HepG2 (cell line): ENCODE data around the gene CCDC57. TPM values are rescaled to one million over a fixed set of nuclear protein-coding genes. Genes with fewer than 3 reads are reported as not detected.

Experiments used
- ATAC-seq: fragments of 200-7000 bp; cut with Tn5 transposase; 3 replicates; pipeline ENCODE4 v1.9.1; 2020; ENCODE audit warnings: mild to moderate bottlenecking, moderate library complexity
- BruUV-seq: library from RNA; stranded (reverse); fragments of 400-500 nt; replicated peaks from 2 replicates; lab custom pipeline; 2021; lab: Mats Ljungman, UMichigan
- CTCF ChIA-PET: fragments of 300-600 bp; formaldehyde crosslinking; extraction: SDS; loops from one replicate; lab custom pipeline; 2021; ENCODE audit warnings: low total read pairs, inconsistent platforms, low intra/inter-chr PET ratio; lab: Yijun Ruan, JAX
- POLR2A ChIA-PET: fragments of 350-600 bp; sonication (Branson Sonifier 250); formaldehyde crosslinking; loops from one replicate; lab custom pipeline; 2020; ENCODE audit warnings: antibody characterized with exemption, inconsistent platforms; lab: Yijun Ruan, JAX
- DNase-seq: peaks from one replicate; pipeline ENCODE4 v3.0.0-alpha.2; 2015; ENCODE audit warnings: low spot score
- FAIRE-seq: peaks from 3 replicates; lab custom pipeline; 2011; peaks lifted over from hg19 to GRCh38; lab: Jason Lieb, UNC
- H2AFZ ChIP-seq: one replicate; pipeline ENCODE4 v1.6.1; 2011; ENCODE audit warnings: low read length, inconsistent platforms
- H3K27ac ChIP-seq: fragments of 300-600 bp; 3 replicates; pipeline ENCODE4 v1.8.0; 2011; ENCODE audit warnings: mixed run types, mild to moderate bottlenecking, mixed read lengths, low read length, inconsistent platforms; ENCODE audit not compliant: insufficient read depth; ENCODE audit errors: extremely low read length
- H3K27me3 ChIP-seq, 2 experiments: fragments of 200-600 bp in 1 of 2; 2 replicates in 1 of 2; 3 replicates in 1 of 2; pipeline versions ENCODE4 v1.6.0 to v1.8.0; 2011; ENCODE audit warnings: low read length in 2 of 2, mild to moderate bottlenecking in 2 of 2, moderate library complexity in 2 of 2, inconsistent platforms in 1 of 2; ENCODE audit not compliant: insufficient read depth in 2 of 2, control insufficient read depth in 1 of 2
- H3K36me3 ChIP-seq, 2 experiments: fragments of 200-600 bp in 1 of 2; replicated peaks in 1 of 2; 2 replicates in 1 of 2; 3 replicates in 1 of 2; pipeline versions ENCODE4 v1.5.1 to v1.8.0; 2011; ENCODE audit warnings: low read length in 2 of 2, inconsistent platforms in 1 of 2; ENCODE audit not compliant: insufficient read depth in 2 of 2, control insufficient read depth in 1 of 2
- H3K4me1 ChIP-seq: 2 replicates; pipeline ENCODE4 v1.5.1; 2012; ENCODE audit warnings: low read length, inconsistent platforms; ENCODE audit not compliant: insufficient read depth
- H3K4me2 ChIP-seq: 2 replicates; pipeline ENCODE4 v1.6.0; 2011; ENCODE audit warnings: low read depth, low read length, inconsistent platforms
- H3K4me3 ChIP-seq, 3 experiments: fragments of 200-600 bp in 1 of 3; sonication (generic), shearing (Covaris generic) in 1 of 3; replicated peaks in 1 of 3; 2 replicates each; pipeline ENCODE4 v1.5.1; 2011 to 2016; ENCODE audit warnings: low read length in 3 of 3, inconsistent platforms in 2 of 3, low read depth in 2 of 3, mild to moderate bottlenecking in 2 of 3, control low read depth in 1 of 3, mixed read lengths in 1 of 3; ENCODE audit not compliant: insufficient read depth in 1 of 3
- H3K79me2 ChIP-seq: one replicate; pipeline ENCODE4 v1.6.1; 2011; ENCODE audit warnings: low read length, inconsistent platforms; ENCODE audit not compliant: insufficient read depth
- H3K9ac ChIP-seq: 2 replicates; pipeline ENCODE4 v1.6.0; 2011; ENCODE audit warnings: mild to moderate bottlenecking, low read depth, low read length, inconsistent platforms; ENCODE audit not compliant: insufficient read depth
- H3K9me3 ChIP-seq: 2 replicates; pipeline ENCODE4 v1.5.1; 2012; ENCODE audit warnings: mild to moderate bottlenecking, low read length
- H4K20me1 ChIP-seq: 2 replicates; pipeline ENCODE4 v1.6.0; 2011; ENCODE audit warnings: inconsistent platforms, mild to moderate bottlenecking, low read length, moderate library complexity; ENCODE audit not compliant: insufficient read depth
- BRD4 ChIP-seq: sonication (generic); formaldehyde crosslinking; IDR thresholded peaks from 2 replicates; pipeline ENCODE4 v1.4.0; 2020; ENCODE audit warnings: missing genetic modification reagents
- HNRNPH1 ChIP-seq: fragments of 200-400 bp; formaldehyde crosslinking; optimal IDR thresholded peaks from 2 replicates; pipeline ENCODE3; 2017; ENCODE audit warnings: mild to moderate bottlenecking, low read depth, low read length
- JARID2 ChIP-seq: sonication (generic); formaldehyde crosslinking; IDR thresholded peaks from 2 replicates; pipeline ENCODE4 v1.8.1; 2023; ENCODE audit warnings: missing genetic modification reagents, inconsistent platforms; ENCODE audit not compliant: insufficient replicate concordance
- KDM5B ChIP-seq: sonication (generic); formaldehyde crosslinking; IDR thresholded peaks from 2 replicates; pipeline ENCODE4 v1.4.0; 2020; ENCODE audit warnings: missing genetic modification reagents, mild to moderate bottlenecking, borderline replicate concordance
- NKX3-1 ChIP-seq: sonication (generic); formaldehyde crosslinking; IDR thresholded peaks from 2 replicates; pipeline ENCODE4 v1.5.0; 2020; ENCODE audit warnings: missing genetic modification reagents
- PRPF4 ChIP-seq: fragments of 200-400 bp; formaldehyde crosslinking; IDR thresholded peaks from 2 replicates; pipeline ENCODE4 v1.6.1; 2016; ENCODE audit warnings: low read length, low read depth; ENCODE audit not compliant: poor library complexity, severe bottlenecking
- SRY ChIP-seq: sonication (generic); formaldehyde crosslinking; IDR thresholded peaks from 2 replicates; pipeline ENCODE4 v1.8.0; 2022; ENCODE audit warnings: mild to moderate bottlenecking, missing genetic modification reagents
- TAF1 ChIP-seq: sonication (generic); formaldehyde crosslinking; IDR thresholded peaks from 2 replicates; pipeline ENCODE4 v1.4.0; 2020; ENCODE audit warnings: missing genetic modification reagents
- WGBS: methylation state at CpG from one replicate; pipeline ENCODE4 v1.1.6; 2017; ENCODE audit warnings: low lambda C conversion rate; 5-methylcytosine and 5-hydroxymethylcytosine counted together
- in situ Hi-C: cut with HindIII; loops from 2 replicates; pipeline ENCODE4 v1.10.0; 2017; ENCODE audit warnings: low pct_unique_long_range_greater_than_20kb; ENCODE audit not compliant: extremely low pct_ligation_motif_present
- intact Hi-C: fragments of 100-400 bp; cut with micrococcal nuclease; formaldehyde crosslinking; loops from one replicate; pipeline ENCODE4 v1.10.0; 2022; ENCODE audit not compliant: unreplicated experiment
- polyA plus RNA-seq, 8 experiments: library from polyadenylated mRNA; depleted of rRNA in 3 of 8; stranded (reverse) in 7 of 8; unstranded in 1 of 8; fragments of >200 nt; fragmentation: Illumina TruSeq in 4 of 8; extraction: Trizol in 4 of 8; gene quantifications; 2 replicates each; pipeline versions ENCODE4 v1.2.1 to v1.2.3, GENCODE V29; 2011 to 2016; ENCODE audit warnings: low read depth in 4 of 8, missing spikeins in 1 of 8, mixed read lengths in 1 of 8; ENCODE audit not compliant: insufficient read depth in 1 of 8
- total RNA-seq, 5 experiments: library from RNA; depleted of rRNA; stranded (reverse); fragments of >200 nt; fragmentation: Illumina TruSeq; extraction: Trizol; gene quantifications; 2 replicates each; pipeline ENCODE4 v1.2.3, GENCODE V29; 2016; ENCODE audit warnings: low read depth in 1 of 5
- TF ChIP-seq, protein P1 (sequence below): sonication (generic); formaldehyde crosslinking; IDR thresholded peaks from 2 replicates; pipeline ENCODE4 v1.9.0; 2021; ENCODE audit warnings: missing genetic modification reagents, borderline replicate concordance
- TF ChIP-seq, protein P2 (sequence below): sonication (generic); formaldehyde crosslinking; IDR thresholded peaks from 2 replicates; pipeline ENCODE4 v1.5.0; 2020; ENCODE audit warnings: missing genetic modification reagents, mild to moderate bottlenecking, borderline replicate concordance
- TF ChIP-seq, protein P3 (sequence below): sonication (generic); formaldehyde crosslinking; IDR thresholded peaks from 2 replicates; pipeline ENCODE4 v1.4.0; 2020; ENCODE audit warnings: mild to moderate bottlenecking, missing genetic modification reagents
- TF ChIP-seq, protein P4 (sequence below): sonication (generic); formaldehyde crosslinking; IDR thresholded peaks from 2 replicates; pipeline ENCODE4 v1.8.0; 2022; ENCODE audit warnings: mild to moderate bottlenecking, missing genetic modification reagents, borderline replicate concordance
- TF ChIP-seq, protein P5 (sequence below): sonication (generic); formaldehyde crosslinking; IDR thresholded peaks from 2 replicates; pipeline ENCODE4 v1.5.0; 2020; ENCODE audit warnings: missing genetic modification reagents

The CCDC57 gene
- total and polyA plus RNA-seq, 2 of the 13 experiments (the other 11 are each of a cell fraction or from before 2014, with no cell fraction given): 59.3 to 59.9 TPM

DNA sequence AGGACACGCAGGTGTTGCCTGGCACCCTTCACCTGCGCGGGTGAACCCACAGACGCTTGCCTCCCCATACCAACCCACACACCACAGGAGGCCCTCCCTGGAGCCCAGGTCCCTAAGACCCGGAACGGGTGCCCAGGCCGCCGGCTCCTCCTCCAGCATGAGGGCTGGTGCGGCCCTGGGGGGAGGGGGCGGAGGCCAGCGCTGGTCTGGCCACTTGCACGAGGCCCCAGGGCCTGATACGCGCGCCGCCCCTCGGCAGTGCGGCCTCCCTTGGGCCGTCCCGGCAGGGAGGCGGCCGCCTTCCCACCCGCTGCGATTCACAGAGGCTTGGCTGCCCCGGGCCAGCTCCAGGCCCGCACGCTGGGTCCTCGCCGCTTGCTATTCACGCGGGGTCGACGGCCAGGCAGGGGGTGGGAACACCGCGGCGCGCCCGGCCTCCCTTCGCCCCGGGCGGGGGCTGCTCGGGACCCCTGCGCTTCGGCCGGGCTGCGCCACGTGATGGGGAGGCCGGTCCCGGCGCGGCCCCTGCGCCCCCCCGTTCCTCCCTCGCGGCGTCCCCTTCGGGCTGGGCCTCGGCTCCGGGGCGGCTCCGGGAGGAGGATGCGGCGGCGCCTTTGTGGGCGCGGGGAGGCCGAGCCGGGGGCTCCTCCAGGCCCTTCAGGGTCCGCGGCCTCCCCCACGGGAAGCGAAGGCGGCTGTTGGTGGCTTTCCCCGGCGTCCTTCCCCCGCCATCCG lies 115.3 kb downstream of the CCDC57 start (continued):
- TF ChIP-seq HNRNPH1 (no peak), PRPF4 (no peak), BRD4 (CRISPR knock-in tag) (peak; percentile 57; the same call in 1 of the 2 replicates)
- TF ChIP-seq, protein P1, sequence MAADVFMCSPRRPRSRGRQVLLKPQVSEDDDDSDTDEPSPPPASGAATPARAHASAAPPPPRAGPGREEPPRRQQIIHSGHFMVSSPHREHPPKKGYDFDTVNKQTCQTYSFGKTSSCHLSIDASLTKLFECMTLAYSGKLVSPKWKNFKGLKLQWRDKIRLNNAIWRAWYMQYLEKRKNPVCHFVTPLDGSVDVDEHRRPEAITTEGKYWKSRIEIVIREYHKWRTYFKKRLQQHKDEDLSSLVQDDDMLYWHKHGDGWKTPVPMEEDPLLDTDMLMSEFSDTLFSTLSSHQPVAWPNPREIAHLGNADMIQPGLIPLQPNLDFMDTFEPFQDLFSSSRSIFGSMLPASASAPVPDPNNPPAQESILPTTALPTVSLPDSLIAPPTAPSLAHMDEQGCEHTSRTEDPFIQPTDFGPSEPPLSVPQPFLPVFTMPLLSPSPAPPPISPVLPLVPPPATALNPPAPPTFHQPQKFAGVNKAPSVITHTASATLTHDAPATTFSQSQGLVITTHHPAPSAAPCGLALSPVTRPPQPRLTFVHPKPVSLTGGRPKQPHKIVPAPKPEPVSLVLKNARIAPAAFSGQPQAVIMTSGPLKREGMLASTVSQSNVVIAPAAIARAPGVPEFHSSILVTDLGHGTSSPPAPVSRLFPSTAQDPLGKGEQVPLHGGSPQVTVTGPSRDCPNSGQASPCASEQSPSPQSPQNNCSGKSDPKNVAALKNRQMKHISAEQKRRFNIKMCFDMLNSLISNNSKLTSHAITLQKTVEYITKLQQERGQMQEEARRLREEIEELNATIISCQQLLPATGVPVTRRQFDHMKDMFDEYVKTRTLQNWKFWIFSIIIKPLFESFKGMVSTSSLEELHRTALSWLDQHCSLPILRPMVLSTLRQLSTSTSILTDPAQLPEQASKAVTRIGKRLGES (CRISPR knock-in tag): no peak
- TF ChIP-seq, protein P2, sequence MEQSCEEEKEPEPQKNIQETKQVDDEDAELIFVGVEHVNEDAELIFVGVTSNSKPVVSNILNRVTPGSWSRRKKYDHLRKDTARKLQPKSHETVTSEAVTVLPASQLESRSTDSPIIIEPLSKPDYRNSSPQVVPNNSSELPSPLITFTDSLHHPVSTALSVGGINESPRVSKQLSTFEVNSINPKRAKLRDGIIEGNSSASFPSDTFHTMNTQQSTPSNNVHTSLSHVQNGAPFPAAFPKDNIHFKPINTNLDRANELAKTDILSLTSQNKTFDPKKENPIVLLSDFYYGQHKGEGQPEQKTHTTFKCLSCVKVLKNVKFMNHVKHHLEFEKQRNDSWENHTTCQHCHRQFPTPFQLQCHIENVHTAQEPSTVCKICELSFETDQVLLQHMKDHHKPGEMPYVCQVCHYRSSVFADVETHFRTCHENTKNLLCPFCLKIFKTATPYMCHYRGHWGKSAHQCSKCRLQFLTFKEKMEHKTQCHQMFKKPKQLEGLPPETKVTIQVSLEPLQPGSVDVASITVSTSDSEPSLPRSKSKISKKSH (CRISPR knock-in tag): no peak

DNA sequence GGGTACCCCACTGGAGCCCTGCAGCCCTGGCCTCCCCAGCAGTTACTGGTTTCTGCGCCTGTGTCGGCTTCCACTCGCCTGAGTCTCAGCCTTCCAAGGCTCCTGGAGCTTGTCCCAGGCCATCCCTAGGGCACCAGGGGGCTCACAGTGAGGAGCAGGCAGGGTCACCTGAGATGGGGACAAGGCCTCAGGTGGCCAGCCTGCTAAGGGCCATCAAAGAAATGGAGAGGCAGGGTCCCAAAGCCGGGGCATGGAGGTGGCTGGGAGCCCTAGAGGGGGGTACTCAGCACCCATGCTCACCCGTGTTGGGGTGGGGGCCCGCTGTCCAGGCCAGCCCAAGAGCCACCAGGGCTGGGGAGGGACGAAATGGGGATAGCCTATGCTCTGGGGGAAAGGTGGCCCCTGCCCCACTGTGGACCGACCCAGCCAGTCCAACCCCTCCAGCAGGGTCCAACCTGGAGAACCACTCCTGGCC lies 115.9 kb downstream of the CCDC57 start:
- Histone ChIP-seq H3K36me3 (peaks cover 31 to 42% of the 10 kb centered on the region in 2 experiments), H3K27ac (peak overlapping the region; percentile 89), H2AFZ (no peak overlapping the region), H3K4me2 (peak overlapping the region; percentile 98), H4K20me1 (peaks cover 46% of the 10 kb centered on the region), H3K9ac (peak overlapping the region; percentile 98), H3K79me2 (peaks cover 60% of the 10 kb centered on the region), H3K9me3 (no peaks in the 10 kb centered on the region), H3K4me1 (peaks cover 66% of the 10 kb centered on the region), H3K27me3 (no peaks in the 10 kb centered on the region; a peak in 1 of 5 replicates), H3K4me3 (peak overlapping the region; percentile 72 to 96 (median 86))
- no TSS peak for BruUV-seq
- intact Hi-C loops (loop anchor here (5.0 to 10.0 kb wide), 2 partner anchors 44 to 122 kb away; partner anchors contain the start of genes ASPSCR1, GPS1 and RFNG), in situ Hi-C loops (no loop called here)
- no peak for FAIRE-seq
- POLR2A ChIA-PET: interaction anchor here (0.9 to 2.7 kb wide), 3 partner anchors 10 to 59 kb away, joined by 3 to 8 read pairs (median 7); partner anchors contain the start of gene DCXR
- 9% methylated on average over 6 of the region's 8 CpGs for whole genome bisulfite sequencing
- DNase-seq: no peak
- CTCF ChIA-PET: no interaction called here
- no peak for ATAC-seq
- TF ChIP-seq, protein P3, sequence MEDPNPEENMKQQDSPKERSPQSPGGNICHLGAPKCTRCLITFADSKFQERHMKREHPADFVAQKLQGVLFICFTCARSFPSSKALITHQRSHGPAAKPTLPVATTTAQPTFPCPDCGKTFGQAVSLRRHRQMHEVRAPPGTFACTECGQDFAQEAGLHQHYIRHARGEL (CRISPR knock-in tag): no peak
- no peak for TF ChIP-seq NKX3-1 (CRISPR knock-in tag)
- peak; percentile 51; the same call in 1 of the 2 replicates for TF ChIP-seq KDM5B (CRISPR knock-in tag)
- TF ChIP-seq SRY (CRISPR knock-in tag): 0 out of 2 replicates have a peak, but pooled peaks have one; percentile 4
- TF ChIP-seq TAF1 (CRISPR knock-in tag): no peak; the same call in 1 of the 2 replicates
- TF ChIP-seq, protein P4, sequence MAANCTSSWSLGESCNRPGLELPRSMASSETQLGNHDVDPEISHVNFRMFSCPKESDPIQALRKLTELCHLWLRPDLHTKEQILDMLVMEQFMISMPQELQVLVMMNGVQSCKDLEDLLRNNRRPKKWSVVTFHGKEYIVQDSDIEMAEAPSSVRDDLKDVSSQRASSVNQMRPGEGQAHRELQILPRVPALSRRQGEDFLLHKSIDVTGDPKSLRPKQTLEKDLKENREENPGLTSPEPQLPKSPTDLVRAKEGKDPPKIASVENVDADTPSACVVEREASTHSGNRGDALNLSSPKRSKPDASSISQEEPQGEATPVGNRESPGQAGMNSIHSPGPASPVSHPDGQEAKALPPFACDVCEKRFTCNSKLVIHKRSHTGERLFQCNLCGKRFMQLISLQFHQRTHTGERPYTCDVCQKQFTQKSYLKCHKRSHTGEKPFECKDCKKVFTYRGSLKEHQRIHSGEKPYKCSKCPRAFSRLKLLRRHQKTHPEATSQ (CRISPR knock-in tag): no peak
- no peak for TF ChIP-seq JARID2 (CRISPR knock-in tag)
- TF ChIP-seq, protein P5, sequence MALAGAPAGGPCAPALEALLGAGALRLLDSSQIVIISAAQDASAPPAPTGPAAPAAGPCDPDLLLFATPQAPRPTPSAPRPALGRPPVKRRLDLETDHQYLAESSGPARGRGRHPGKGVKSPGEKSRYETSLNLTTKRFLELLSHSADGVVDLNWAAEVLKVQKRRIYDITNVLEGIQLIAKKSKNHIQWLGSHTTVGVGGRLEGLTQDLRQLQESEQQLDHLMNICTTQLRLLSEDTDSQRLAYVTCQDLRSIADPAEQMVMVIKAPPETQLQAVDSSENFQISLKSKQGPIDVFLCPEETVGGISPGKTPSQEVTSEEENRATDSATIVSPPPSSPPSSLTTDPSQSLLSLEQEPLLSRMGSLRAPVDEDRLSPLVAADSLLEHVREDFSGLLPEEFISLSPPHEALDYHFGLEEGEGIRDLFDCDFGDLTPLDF (CRISPR knock-in tag): no peak
